ENCODE data around the gene KRTAP5-3. TPM values are rescaled to one million over a fixed set of nuclear protein-coding genes. Genes with fewer than 3 reads are reported as not detected.
A peak's percentile ranks its signal among the peaks of the same experiment; 100 is the strongest.

KRTAP5-3 gene
- total RNA-seq, 4 donors from 2014 or later = not detected

- DNase-seq (ENCODE audit: low spot score) (no peak), ATAC-seq (ENCODE audit: low FRiP score) (no peak)
- TF ChIP-seq, protein P1, sequence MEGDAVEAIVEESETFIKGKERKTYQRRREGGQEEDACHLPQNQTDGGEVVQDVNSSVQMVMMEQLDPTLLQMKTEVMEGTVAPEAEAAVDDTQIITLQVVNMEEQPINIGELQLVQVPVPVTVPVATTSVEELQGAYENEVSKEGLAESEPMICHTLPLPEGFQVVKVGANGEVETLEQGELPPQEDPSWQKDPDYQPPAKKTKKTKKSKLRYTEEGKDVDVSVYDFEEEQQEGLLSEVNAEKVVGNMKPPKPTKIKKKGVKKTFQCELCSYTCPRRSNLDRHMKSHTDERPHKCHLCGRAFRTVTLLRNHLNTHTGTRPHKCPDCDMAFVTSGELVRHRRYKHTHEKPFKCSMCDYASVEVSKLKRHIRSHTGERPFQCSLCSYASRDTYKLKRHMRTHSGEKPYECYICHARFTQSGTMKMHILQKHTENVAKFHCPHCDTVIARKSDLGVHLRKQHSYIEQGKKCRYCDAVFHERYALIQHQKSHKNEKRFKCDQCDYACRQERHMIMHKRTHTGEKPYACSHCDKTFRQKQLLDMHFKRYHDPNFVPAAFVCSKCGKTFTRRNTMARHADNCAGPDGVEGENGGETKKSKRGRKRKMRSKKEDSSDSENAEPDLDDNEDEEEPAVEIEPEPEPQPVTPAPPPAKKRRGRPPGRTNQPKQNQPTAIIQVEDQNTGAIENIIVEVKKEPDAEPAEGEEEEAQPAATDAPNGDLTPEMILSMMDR (IDR thresholded peaks at IDR 0.05) = no peak
These were observed 49.5 kb downstream of the KRTAP5-3 start for GRCh38 chr11:1558775-1559110.

DNA sequence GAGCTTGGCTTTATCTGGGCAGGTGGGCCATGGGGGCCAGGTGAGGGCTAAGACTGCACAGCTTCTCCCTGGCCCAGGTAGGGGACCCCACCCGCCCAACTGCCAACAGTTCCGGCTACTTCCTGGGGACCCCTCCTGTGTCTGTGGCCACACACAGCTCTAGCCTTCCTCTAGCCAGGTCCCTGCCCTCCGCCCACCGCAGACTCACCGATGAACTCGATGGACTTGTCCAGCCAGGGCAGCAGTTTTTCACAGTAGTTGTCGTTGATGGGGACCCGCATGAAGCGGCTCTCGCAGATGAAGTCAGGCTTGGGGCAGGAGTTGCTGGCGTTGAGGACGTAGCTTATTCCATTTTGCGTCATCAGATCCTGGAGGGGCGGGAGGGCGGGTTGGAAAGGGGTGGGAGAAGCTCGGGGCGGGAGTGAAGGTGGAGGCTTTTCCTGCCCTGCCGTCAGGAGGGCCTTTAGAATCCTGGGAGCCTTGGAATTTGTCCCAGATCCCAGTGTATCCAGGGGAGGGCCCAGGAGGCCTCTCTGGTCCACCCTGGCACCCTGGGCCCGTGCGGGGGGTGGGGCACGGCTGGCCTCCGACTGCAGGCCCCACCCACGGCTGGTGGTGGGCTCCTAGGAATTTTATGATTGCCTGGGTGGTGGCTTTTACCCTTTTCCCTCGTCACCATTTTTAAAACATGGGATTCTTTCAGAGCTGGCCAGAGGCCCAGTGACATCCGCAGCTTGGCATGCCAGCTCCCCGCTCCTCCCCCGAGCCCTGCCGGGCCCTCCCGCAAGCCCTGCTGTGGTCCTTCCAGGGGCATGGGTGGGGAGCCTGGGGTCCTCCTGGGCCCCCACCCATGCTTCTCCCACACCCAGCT lies 50.1 kb downstream of the KRTAP5-3 start:
- peak; percentile 48 for ATAC-seq (ENCODE audit: low FRiP score)
- DNase-seq (ENCODE audit: low spot score) = no peak
- TF ChIP-seq, protein P1 (IDR thresholded peaks at IDR 0.05) = no peak

Other genes starting within 250 kb of the KRTAP5-3 start
- gene BRSK2, start 218.5 kb downstream of the KRTAP5-3 start, total RNA-seq = 1 to 10 TPM in 1 of 4 donors, under 1 TPM in 2, not detected in 1; 0.72 to 1.6 (median 0.82) TPM
- gene MOB2, start 121.7 kb downstream of the KRTAP5-3 start, total RNA-seq = 10 to 100 TPM; 27.3 to 64.9 (median 34.1) TPM
- 1 to 10 TPM in 3 of 4 donors, under 1 TPM in 1; 0.47 to 5.6 (median 4.0) TPM for gene DUSP8, start 36.2 kb downstream of the KRTAP5-3 start, total RNA-seq
- gene KRTAP5-1, start 23.2 kb downstream of the KRTAP5-3 start, total RNA-seq = not detected
- gene KRTAP5-2, start 10.2 kb downstream of the KRTAP5-3 start, total RNA-seq = not detected
- not detected for gene KRTAP5-4, start 13.7 kb upstream of the KRTAP5-3 start, total RNA-seq
- gene KRTAP5-5, start 21.3 kb upstream of the KRTAP5-3 start, total RNA-seq = not detected
- not detected for gene KRTAP5-6, start 88.7 kb upstream of the KRTAP5-3 start, total RNA-seq
- 1 to 10 TPM in 3 of 4 donors, under 1 TPM in 1; 0.79 to 2.3 (median 1.6) TPM for gene IFITM10, start 142.1 kb upstream of the KRTAP5-3 start, total RNA-seq
- 1,000 to 10,000 TPM in 1 of 4 donors, 100 to 1,000 TPM in 3; 359 to 1,165 (median 624) TPM for gene CTSD, start 155.5 kb upstream of the KRTAP5-3 start, total RNA-seq
- gene SYT8, start 226.5 kb upstream of the KRTAP5-3 start, total RNA-seq = not detected
- gene TNNI2, start 230.5 kb upstream of the KRTAP5-3 start, total RNA-seq = 1 to 10 TPM in 3 of 4 donors, not detected in 1; 1.4 to 3.7 (median 2.4) TPM
- 10 to 100 TPM; 12.1 to 71.2 (median 49.8) TPM for gene LSP1, start 244.6 kb upstream of the KRTAP5-3 start, total RNA-seq